ENCODE measurements around the gene NAA80.

DNA sequence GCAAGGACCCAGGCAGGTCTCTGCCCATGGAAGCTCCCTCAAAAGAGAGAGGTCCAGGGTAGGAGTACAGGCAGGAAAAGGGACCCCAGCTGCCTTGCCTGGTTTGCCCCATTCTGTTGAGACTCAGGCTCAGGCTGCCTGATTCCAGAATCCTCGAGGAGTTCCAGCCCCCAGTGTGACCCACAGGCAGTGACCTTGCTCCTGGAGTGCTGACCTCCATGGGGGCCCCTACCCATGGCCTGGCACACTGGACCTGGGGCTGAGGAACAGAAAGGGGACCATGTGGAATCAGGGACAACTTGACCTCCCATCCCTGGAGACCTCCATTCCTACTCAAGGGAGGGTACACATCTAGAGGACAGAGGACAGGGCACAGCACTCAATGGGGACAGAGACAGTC lies 33.6 kb downstream of the NAA80 start:
- TF ChIP-seq KDM1A (IDR thresholded peaks at IDR 0.05; ENCODE audit: borderline replicate concordance): no peak
- TF ChIP-seq EZH2 (IDR thresholded peaks at IDR 0.05; ENCODE audit: borderline replicate concordance, control insufficient read depth, low read depth, low read length): no peak
- TF ChIP-seq SIN3A (IDR thresholded peaks at IDR 0.05; ENCODE audit: low read depth, low read length): no peak
- no peak for TF ChIP-seq TAF1 (IDR thresholded peaks at IDR 0.05; ENCODE audit: borderline replicate concordance, low read depth, low read length)

All from GM12878 (cell line).